ENCODE data around the gene ST7.
A peak's percentile ranks its signal among the peaks of the same experiment; 100 is the strongest.

ST7 gene

GRCh38 chr7:116940689-116941370 is 12.5 kb upstream of the ST7 start:
- Mint-ChIP-seq H3K9me3 (no peaks in the 10 kb centered on the region), H3K27ac (no peak overlapping the region), H3K36me3 (ENCODE audit: low read depth) (no peaks in the 10 kb centered on the region), H3K4me3 (no peak overlapping the region), H3K4me1 (no peaks in the 10 kb centered on the region), H3K27me3 (ENCODE audit: low read depth) (peaks cover 3% of the 10 kb centered on the region)
- no peak for TF ChIP-seq CTCF (IDR thresholded peaks at IDR 0.05; ENCODE audit: unreplicated experiment in 3 of 3)

GRCh38 chr7:116942504-116942903 is 10.8 kb upstream of the ST7 start:
- H3K27me3 Mint-ChIP-seq (ENCODE audit: low read depth), result peaks cover 3% of the 10 kb centered on the region
- H3K4me3 Mint-ChIP-seq, result no peak overlapping the region
- TF ChIP-seq CTCF (IDR thresholded peaks at IDR 0.05; ENCODE audit: unreplicated experiment in 3 of 3), result no peak
- H3K4me1 Mint-ChIP-seq, result no peaks in the 10 kb centered on the region
- H3K36me3 Mint-ChIP-seq (ENCODE audit: low read depth), result no peaks in the 10 kb centered on the region
- no peak overlapping the region for H3K27ac Mint-ChIP-seq
- H3K9me3 Mint-ChIP-seq, result no peaks in the 10 kb centered on the region

GRCh38 chr7:116948934-116949333 is 4.4 kb upstream of the ST7 start:
- Mint-ChIP-seq H3K9me3 (no peaks in the 10 kb centered on the region), H3K27me3 (ENCODE audit: low read depth) (peaks cover 3% of the 10 kb centered on the region), H3K4me3 (peak overlapping the region in 2 of 3 experiments; percentile 35 to 55), H3K36me3 (ENCODE audit: low read depth) (no peaks in the 10 kb centered on the region), H3K4me1 (peaks cover 9% of the 10 kb centered on the region), H3K27ac (peak overlapping the region in 2 of 3 experiments; percentile 11 to 49)
- no peak for TF ChIP-seq CTCF (IDR thresholded peaks at IDR 0.05; ENCODE audit: unreplicated experiment in 3 of 3)

GRCh38 chr7:116949941-116950801 is 3.1 kb upstream of the ST7 start:
- Mint-ChIP-seq H3K9me3 (no peaks in the 10 kb centered on the region), H3K27ac (no peak overlapping the region), H3K36me3 (ENCODE audit: low read depth) (no peaks in the 10 kb centered on the region), H3K4me3 (no peak overlapping the region), H3K27me3 (ENCODE audit: low read depth) (no peaks in the 10 kb centered on the region), H3K4me1 (peaks cover 20% of the 10 kb centered on the region)
- TF ChIP-seq CTCF (IDR thresholded peaks at IDR 0.05; ENCODE audit: unreplicated experiment in 3 of 3), result no peak

GRCh38 chr7:116950889-116951351 is 2.4 kb upstream of the ST7 start:
- Mint-ChIP-seq H3K27ac (no peak overlapping the region), H3K4me1 (peaks cover 28% of the 10 kb centered on the region), H3K27me3 (ENCODE audit: low read depth) (no peaks in the 10 kb centered on the region), H3K9me3 (no peaks in the 10 kb centered on the region), H3K4me3 (peak overlapping the region; percentile 35 to 74 (median 60)), H3K36me3 (ENCODE audit: low read depth) (no peaks in the 10 kb centered on the region)
- no peak for TF ChIP-seq CTCF (IDR thresholded peaks at IDR 0.05; ENCODE audit: unreplicated experiment in 3 of 3)

Measured in nephron (organoid).